HG03159 (cell line): Measurements from ENCODE around the gene ANKRD11.

Experiments used
- ATAC-seq: cut with Tn5 transposase; IDR thresholded peaks from one replicate; pipeline ENCODE4 v1.9.1; 2021; ENCODE audit warnings: mild to moderate bottlenecking, moderate library complexity; ENCODE audit not compliant: unreplicated experiment

The ANKRD11 gene

DNA sequence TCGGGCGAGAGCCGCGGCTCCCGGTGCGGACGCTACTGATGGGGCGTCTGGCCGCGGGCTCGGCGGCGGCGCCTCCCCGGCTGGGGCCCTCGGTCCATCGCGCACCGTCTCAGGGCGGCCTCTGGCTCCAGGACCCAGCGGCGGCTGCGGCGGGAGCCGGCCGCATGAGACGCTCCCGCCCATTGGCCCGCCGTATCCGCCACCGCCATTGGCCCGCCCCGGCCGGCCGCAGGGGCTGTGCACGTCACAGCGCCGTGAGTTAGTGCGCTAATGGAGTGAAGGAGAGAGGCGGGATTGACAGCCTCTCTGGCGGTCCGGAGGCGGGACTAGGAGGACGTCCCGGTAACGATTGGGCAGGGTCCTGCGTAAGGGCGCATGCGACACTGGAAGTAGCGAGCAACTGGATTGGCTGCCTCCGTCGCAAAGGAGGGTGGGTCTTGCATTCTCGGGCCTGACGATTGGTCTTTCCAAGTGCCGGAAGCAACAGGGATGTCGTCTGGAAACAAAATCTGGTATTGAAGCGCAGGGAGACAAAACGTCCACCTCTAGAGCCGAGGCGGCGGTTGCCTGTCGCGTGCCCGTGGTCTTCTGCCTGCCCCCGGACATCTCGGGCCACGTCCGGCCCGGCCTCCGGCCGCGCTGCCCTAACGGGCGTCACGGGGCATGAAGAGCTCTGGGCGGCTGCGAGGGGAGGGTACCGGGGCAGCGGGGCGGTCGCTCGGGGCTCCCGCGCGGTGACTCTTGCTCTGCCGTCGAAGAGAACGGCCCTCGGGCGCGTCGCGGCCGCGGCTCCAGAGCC, at the start of gene ANKRD11:
TSS of gene ANKRD11 (minus strand) at position 123 of the 799 bp plus-strand sequence. CDS start 173,542 bp downstream, outside the sequence.
- peak; percentile 89 for ATAC-seq

DNA sequence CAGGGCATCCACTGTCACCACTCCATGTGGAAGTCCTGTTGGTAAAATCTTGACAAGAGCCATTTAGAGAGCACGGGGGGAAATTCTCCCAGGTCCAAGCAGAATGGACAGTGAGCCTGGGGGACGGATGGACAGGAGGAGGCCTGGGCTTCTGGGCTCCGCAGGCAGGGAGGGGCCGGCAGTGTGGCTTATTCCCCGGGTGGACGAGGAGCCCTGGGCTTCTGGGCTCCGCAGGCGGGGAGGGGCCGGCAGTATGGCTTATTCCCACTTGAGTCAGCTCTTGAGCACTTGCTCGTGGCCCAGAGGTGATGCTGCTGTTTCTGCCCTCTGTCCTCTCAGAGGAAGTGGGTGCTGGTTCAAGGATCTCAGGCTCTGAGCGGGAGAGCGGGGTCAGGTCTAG, 47.9 kb upstream of the ANKRD11 start:
- no peak for ATAC-seq

DNA sequence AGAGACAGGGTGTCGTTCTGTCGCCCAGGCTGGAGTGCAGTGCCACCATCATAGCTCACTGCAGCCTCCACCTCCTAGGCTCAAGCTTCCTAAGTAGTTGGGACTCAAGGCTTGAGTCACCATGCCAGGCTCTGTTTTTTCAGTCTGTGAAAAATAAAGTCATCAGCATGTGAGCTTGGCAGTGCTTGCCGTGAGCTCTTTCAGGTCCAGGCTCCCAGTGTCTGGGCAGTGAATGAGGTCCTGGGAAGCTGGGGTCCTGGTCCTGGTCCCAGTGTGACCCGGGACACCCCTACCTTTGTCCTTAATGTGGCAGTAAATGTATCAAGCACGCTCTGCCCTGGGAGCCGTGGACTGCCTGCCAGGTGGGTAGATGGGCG, 47.2 kb upstream of the ANKRD11 start:
- ATAC-seq = no peak

DNA sequence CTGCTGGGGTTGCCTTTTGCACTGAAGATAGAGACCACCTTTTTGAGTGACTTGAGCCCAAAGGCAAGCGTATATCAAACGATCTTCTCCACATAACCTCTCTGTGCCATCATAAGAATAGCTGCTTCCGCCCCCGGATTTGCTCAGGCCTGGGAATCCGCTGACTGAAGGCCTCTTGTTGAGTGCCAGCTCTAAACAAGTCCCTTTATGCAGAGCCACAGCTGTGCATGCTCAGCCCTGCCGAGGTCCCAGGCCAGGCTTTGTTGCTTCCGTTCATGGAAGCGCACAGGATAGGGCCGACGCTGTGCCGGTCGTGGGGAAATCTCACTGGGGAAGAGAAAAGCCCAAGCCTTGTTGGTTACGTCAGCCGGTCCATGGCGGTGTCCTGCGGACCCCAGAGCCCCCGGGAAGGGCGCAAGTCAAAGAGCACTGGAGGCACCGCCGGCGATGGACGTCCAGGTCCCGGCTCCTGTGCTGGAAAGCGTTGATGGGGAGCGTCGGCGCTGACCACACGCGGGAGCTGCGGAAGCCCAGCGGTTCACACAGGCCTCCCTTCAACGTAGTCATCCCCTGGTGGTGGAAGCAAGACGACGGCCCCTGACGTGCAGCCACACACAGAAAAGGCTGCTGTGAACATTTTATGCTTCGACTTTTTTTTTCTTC, 46.7 kb upstream of the ANKRD11 start:
- no peak for ATAC-seq

DNA sequence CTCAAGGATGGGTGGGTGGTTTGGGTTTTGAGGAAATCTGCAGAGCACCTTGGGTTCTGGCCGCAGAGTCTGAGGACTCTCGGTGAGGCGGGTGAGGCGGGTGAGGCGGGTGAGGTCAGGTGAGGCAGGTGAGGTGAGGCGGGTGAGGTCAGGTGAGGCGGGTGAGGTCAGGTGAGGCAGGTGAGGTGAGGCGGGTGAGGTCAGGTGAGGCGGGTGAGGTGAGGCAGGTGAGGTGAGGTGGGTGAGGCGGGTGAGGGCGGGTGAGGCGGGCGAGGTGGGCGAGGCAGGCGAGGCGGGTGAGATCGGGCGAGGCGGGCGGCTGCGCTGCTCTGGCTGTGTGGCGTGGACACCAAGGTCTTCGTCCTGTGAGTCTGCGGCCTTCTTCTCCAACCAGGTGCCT, 46.0 kb upstream of the ANKRD11 start:
- no peak for ATAC-seq

DNA sequence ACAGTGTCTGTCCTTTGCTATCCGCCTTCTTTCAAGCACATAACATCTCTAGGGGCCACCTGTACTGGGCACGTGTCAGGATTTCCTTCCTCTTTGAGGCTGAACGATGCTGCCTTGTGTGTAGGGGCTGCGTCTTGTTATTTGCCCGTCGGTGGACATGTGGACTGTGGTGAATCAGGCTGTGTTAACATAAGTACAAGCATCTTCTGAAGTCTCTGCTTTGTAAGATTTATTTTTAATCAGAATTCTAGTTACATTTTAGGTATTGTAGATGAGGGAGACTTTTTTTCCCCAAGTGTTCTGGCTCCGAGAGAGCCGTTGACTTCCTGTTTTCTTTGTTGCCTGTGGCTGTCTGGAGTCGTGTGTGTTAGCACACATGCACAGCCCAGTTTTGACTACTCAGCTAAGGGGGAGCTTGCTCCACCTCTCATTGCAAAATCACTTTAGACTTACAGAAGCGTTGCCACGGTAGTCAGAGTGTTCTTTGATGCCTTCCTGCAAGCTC, 43.9 kb upstream of the ANKRD11 start:
- no peak for ATAC-seq

DNA sequence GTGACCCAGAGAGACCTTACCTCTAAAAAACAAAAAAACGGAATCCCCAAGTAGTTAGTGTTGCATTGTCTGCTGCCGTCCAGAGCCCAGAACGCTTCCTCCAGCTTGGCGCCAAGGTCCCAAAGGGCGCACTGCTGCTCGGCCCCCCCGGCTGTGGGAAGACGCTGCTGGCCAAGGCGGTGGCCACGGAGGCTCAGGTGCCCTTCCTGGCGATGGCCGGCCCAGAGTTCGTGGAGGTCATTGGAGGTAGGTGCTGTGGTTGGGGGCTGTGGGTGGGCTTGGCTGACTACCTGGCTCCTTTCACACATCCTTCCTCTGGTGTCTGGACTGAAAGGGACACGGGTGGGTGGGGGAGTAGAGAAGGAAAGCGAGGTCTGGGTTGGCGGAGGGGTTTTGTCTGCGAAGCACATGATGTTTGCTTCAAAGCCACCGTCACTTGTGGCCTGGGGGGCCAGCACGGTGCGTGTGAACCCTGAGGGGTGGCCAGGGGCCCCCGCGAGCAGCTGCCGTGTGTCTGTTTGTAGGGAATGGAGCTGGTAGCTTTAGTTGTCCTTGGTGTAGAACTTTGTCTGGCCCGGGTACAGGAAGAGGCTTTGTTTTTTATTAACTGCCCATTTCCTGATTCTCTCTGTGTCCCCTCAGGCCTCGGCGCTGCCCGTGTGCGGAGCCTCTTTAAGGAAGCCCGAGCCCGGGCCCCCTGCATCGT, 41.6 kb upstream of the ANKRD11 start:
- ATAC-seq = no peak

DNA sequence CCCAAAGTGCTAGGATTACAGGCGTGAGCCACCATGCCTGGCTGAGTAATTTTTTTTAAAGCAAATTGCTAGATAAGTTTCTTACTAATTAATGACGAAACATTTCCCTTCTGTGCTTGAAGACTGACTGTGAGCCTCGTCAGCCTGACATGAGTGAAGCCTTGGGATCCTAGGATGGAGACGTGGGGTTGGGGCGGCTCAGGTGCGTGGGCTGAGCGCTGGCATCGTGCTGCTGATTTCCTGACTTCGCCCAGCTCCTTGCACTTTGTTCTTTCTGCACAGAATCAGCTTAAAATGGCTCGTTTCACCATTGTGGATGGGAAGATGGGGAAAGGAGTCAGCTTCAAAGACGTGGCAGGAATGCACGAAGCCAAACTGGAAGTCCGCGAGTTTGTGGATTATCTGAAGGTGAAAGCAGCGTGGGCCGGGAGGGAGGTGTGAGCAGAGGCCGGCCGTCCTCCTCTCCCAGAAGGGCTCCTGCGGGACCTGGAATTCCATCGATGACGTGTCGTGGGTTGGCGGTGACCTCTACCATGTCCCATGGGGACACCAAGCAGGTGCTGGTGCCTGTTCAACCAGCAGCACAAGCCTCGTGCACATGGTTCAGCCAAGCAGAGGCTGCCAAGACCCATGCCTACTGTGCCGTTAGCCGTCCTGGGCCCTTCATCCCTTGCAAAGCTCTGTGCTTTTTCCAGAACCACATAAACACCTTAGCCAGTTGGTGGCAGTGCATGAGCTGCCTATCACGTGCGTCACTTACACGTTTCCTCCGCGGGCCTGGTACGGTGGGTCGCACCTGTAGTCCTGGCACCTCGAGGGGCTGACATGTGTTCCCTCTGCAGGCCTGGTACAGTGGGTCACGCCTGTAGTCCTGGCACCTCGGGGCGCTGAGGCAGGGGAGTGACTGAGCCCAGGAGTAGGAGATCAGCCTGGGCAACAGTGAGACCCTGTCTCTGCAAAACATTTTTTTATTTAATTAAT, 40.3 kb upstream of the ANKRD11 start:
- ATAC-seq = no peak

DNA sequence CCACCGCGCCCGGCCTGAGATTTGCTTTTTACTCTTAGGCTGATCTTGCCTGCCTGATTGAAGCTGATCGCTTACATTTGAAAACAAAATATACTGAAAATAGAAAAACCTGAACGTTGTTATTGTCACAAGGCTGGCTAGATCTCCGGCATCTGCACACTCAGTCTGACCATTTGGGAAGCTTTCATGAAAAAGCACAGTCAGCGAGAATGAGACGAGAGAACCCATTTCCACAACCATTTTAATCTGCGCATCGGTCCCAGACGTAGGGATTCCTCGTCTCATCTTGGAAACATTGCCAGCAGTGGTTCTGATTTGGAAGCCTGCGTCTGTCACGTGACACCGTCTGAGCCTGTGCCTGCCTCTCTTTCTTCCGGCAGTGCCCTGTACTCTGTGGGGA, 38.7 kb upstream of the ANKRD11 start:
- ATAC-seq = no peak

DNA sequence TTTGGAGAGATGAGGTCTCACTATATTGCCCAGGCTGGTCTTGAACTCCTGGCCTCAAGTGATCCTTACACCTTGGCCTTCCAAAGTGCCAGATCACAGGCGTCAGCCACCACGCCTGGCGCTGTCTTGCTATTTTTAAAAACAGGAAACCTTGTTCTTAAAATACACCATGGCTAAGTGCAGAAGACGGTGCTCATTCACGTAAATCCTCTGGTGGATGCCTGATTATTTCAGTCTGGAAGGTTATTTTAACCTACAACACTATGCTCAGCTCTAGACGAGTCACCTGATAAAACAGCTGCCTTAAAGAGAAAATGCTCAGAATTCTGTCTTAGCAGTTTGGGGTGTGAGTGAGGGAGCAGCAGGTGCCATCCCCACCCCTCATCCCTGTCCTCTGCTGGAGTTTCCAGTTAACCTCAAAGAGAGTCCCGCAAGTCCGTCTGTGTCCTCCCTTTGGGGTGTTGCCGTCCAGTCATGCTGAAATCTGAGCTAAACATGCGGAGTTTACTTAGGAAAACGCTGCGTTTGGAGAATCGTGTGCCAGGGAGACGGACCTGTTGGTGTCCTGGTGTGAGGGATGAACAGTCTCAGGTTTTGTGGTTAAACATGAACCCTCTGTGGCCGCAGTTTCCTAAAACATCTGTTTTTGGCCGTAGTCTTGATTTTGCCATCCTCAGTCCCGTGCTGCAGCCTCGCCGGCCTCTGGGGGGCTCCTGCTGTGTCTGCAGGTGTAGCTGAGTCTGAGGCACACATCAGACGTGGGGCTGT, 35.0 kb upstream of the ANKRD11 start:
- ATAC-seq = no peak

DNA sequence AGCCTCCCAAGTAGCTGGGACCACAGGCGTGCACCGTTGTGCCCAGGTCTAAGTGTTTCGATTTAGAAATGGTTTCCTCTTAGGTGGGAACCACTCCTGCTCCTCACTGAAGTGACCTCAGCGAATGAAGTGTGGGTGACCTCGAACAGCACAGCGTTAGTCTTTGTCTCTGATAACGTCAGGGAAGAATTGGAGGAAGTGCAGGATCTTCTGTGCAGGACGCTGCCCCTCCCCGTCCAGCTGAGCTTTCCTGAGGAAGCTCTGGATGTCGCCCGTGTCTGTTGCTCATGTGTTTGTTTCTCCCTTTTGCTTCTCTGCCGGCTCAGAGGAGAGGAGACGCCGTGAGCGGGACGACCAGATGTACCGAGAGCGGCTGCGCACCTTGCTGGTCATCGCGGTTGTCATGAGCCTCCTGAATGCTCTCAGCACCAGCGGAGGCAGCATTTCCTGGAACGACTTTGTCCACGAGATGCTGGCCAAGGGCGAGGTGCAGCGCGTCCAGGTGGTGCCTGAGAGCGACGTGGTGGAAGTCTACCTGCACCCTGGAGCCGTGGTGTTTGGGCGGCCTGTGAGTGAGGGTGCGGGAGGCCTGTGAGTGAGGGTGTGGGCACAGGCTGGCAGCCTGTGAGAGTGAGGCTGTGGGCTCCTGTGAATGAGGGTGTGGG, 33.5 kb upstream of the ANKRD11 start:
- ATAC-seq = no peak

DNA sequence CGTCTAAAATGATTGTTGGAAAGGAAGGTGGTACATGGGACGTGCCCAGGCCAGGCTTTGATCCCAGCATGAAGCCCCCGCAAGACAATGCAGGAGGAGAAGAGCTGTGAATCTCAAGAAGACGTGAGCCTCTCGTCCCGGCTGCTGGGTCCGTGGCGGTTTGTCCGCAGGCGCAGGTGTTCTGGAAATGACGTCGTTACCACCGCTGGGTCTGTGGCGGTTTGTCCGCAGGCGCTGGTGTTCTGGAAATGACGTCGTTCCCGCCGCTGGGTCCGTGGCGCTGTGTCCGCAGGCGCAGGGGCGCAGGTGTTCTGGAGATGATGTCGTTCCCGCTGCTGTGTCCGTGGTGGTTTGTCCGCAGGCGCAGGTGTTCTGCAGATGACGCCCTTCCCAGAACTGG, 31.9 kb upstream of the ANKRD11 start:
- ATAC-seq = no peak

DNA sequence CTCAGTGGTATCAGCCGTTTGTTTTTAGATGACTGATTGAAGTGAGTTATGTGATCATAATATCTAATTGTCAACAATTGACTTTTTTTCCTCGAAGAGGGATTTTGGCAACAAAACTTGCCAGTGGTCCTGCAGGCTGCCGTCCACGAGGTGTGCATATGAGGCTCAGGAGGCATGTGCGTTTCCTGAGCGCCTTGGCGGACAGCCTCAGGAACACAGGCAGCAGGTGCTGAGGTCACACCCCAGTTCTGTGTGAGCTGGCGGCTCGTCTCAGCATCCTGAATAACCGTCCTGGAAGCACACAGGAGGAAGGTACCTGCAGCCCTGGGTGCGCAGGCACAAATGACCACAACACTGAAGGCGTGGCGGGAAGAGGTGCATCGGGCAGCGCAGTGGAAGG, 29.5 kb upstream of the ANKRD11 start:
- no peak for ATAC-seq

DNA sequence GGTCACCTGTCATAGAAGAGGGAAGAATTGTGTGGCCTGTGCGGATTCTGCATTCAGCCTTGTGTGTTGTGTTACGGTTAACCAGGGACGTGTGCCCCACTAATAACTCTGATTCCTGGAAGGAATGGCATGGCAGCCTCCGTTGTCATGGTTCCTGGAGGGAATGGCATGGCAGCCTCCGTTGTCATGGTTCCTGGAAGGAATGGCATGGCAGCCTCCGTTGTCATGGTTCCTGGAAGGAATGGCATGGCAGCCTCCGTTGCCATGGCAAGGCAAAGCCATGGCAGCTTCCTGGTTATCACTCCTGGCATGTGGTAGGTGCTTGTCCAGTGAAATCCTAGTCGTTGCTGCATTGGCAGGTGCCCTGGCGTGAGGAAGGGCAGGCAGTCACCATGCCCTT, 26.8 kb upstream of the ANKRD11 start:
- ATAC-seq = no peak

DNA sequence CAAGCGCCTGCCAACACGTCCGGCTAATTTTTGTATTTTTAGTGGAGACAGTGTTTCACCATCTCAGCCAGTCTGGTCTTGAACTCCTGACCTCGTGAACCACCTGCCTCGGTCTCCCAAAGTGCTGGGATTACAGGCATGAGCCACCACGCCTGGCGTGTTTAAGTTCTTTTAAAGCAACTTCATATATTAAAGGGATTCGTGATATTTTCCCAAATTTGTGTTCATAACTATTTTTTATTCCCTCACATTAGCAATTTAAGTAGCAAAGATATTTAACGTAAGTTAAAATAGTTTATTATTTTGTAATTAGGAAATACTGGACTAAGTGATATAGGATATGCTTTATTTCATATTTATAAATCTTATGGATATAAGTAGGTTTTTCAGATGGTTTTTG, 22.1 kb upstream of the ANKRD11 start:
- no peak for ATAC-seq

DNA sequence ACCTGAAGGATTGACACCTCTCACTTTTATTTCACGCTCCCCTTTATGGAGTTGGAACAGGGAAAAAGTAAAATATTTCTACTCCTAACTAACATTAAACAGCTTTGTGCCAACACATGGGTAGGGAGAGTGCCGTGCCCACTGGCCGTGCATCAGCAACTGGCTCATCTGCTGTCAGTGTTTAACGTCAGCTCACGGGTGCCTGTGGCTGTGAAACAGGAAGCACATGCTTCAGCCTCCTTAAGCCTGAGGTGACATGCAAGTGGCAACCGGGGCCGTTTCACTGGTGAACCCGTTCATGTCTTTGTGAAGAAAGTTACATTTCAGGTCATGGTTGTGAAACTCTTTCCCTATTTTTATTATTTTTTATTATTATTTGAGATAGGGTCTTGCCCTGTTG, 21.0 kb upstream of the ANKRD11 start:
- no peak for ATAC-seq

DNA sequence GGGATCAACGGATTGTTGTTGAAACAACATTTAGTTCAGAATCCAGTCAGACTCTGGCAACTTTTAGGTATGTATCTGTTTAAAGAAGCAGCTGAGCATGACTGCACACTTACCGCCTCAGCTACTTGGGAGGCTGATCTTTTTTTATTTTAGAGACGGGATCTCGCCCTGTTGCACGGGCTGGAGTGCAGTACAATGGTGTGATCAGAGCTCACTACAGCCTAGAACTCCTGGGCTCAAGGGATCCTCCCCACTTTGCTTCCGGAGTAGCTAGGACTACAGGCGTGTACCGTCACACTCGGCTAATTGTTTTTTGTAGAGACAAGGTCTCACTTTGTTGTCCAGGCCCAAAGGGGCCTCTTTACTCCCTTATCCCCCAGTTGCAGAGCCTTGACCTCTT, 20.2 kb upstream of the ANKRD11 start:
- ATAC-seq = no peak

DNA sequence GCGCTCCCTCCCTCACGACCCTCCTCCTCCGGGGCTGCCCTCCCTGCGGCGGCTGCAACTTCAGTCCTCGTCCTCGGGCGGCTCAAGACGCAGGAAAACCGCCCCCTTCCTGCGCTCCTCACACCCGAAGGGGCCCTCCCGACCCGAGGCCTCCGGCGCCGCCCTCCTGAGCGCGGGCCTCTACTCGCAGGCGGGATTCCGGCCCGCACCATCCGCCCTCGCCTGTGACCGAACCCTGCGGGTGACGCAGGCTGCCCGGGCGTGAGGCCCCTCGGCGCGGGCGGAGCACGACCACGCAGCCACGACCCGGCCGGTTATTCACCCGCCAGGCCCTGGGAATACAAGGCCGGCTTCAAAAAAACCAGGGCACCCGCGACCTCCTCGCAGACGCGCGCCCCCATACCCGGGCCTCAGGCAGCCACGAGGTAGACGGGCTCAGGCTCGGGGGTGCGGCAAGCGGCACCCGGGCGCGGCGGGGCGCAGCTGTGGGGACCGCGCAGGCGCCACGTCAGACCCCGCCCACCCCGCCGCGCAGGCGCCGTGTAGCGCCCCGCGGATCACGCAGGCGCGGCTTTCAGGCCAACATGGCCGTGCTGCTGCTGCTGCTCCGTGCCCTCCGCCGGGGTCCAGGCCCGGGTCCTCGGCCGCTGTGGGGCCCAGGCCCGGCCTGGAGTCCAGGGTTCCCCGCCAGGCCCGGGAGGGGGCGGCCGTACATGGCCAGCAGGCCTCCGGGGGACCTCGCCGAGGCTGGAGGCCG, 17.7 kb upstream of the ANKRD11 start, which contains the start of gene SPG7:
TSS of gene SPG7 (plus strand) at position 570 of the 757 bp plus-strand sequence. CDS start at position 585, 15 bp downstream.
- peak; percentile 72 for ATAC-seq
